HepG2 (cell line): ENCODE results near the gene KIF1B. TPM values are rescaled to one million over a fixed set of nuclear protein-coding genes. Genes with fewer than 3 reads are reported as not detected.
A peak's percentile ranks its signal among the peaks of the same experiment; 100 is the strongest.

Experiments
- KAT2B ChIP-seq: fragments of 150-350 bp; IDR thresholded peaks from 2 replicates; pipeline ENCODE4 v1.6.1; 2014; ENCODE audit warnings: low read depth, low read length, borderline replicate concordance
- KLF6 ChIP-seq: IDR thresholded peaks from 2 replicates; pipeline ENCODE4 v1.8.0; 2016; ENCODE audit warnings: missing biosample characterization, missing genetic modification reagents
- LCORL ChIP-seq, 2 experiments: fragments of 450-650 bp in 1 of 2; sonication (generic) in 1 of 2; formaldehyde crosslinking in 1 of 2; IDR thresholded peaks; 2 replicates each; pipeline versions ENCODE4 v1.5.0 to v1.6.1; 2017 to 2020; ENCODE audit warnings: antibody characterized with exemption in 1 of 2, missing genetic modification reagents in 1 of 2
- MBNL3 ChIP-seq: fragments of 250-450 bp; sonication (Bioruptor Pico); conservative IDR thresholded peaks from 2 replicates; pipeline ENCODE4 v1.8.0; 2022; ENCODE audit warnings: mild to moderate bottlenecking, inconsistent platforms
- RFX1 ChIP-seq: fragments of 450-650 bp; IDR thresholded peaks from 2 replicates; pipeline ENCODE4 v1.6.1; 2017
- SALL2 ChIP-seq: sonication (generic); formaldehyde crosslinking; IDR thresholded peaks from 2 replicates; pipeline ENCODE4 v1.8.1; 2023; ENCODE audit warnings: mild to moderate bottlenecking, missing genetic modification reagents, inconsistent platforms
- ZMYM2 ChIP-seq: sonication (generic); formaldehyde crosslinking; IDR thresholded peaks from 2 replicates; pipeline ENCODE4 v1.8.0; 2022; ENCODE audit warnings: mild to moderate bottlenecking, missing genetic modification reagents
- ZNF3 ChIP-seq: IDR thresholded peaks from 2 replicates; pipeline ENCODE4 v1.7.0; 2017; ENCODE audit warnings: inconsistent platforms
- ZNF33A ChIP-seq: sonication (generic); formaldehyde crosslinking; IDR thresholded peaks from 2 replicates; pipeline ENCODE4 v1.5.1; 2020; ENCODE audit warnings: missing genetic modification reagents, mild to moderate bottlenecking, moderate library complexity, borderline replicate concordance
- ZNF382 ChIP-seq: sonication (generic); formaldehyde crosslinking; IDR thresholded peaks from 2 replicates; pipeline ENCODE4 v1.5.0; 2020; ENCODE audit warnings: missing genetic modification reagents, mild to moderate bottlenecking, borderline replicate concordance
- ZNF562 ChIP-seq: sonication (generic); formaldehyde crosslinking; IDR thresholded peaks from 2 replicates; pipeline ENCODE4 v1.8.0; 2022; ENCODE audit warnings: missing genetic modification reagents, borderline replicate concordance
- ZNF567 ChIP-seq: sonication (generic); formaldehyde crosslinking; IDR thresholded peaks from 2 replicates; pipeline ENCODE4 v1.8.1; 2023; ENCODE audit warnings: mild to moderate bottlenecking, missing genetic modification reagents, borderline replicate concordance
- polyA plus RNA-seq, 8 experiments: library from polyadenylated mRNA; depleted of rRNA in 3 of 8; stranded (reverse) in 7 of 8; unstranded in 1 of 8; fragments of >200 nt; fragmentation: Illumina TruSeq in 4 of 8; extraction: Trizol in 4 of 8; gene quantifications; 2 replicates each; pipeline versions ENCODE4 v1.2.1 to v1.2.3, GENCODE V29; 2011 to 2016; ENCODE audit warnings: low read depth in 4 of 8, missing spikeins in 1 of 8, mixed read lengths in 1 of 8; ENCODE audit not compliant: insufficient read depth in 1 of 8
- total RNA-seq, 5 experiments: library from RNA; depleted of rRNA; stranded (reverse); fragments of >200 nt; fragmentation: Illumina TruSeq; extraction: Trizol; gene quantifications; 2 replicates each; pipeline ENCODE4 v1.2.3, GENCODE V29; 2016; ENCODE audit warnings: low read depth in 1 of 5
- TF ChIP-seq, protein P1 (sequence below): sonication (generic); formaldehyde crosslinking; IDR thresholded peaks from 2 replicates; pipeline ENCODE4 v1.4.0; 2020; ENCODE audit warnings: missing genetic modification reagents, borderline replicate concordance
- TF ChIP-seq, protein P2 (sequence below): sonication (generic); formaldehyde crosslinking; IDR thresholded peaks from 2 replicates; pipeline ENCODE4 v1.9.0; 2021; ENCODE audit warnings: missing genetic modification reagents, borderline replicate concordance
- TF ChIP-seq, protein P3 (sequence below): IDR thresholded peaks from 2 replicates; pipeline ENCODE4 v1.4.0; 2020; ENCODE audit warnings: mild to moderate bottlenecking, missing genetic modification reagents
- TF ChIP-seq, protein P4 (sequence below): sonication (generic); formaldehyde crosslinking; IDR thresholded peaks from 2 replicates; pipeline ENCODE4 v1.4.0; 2020; ENCODE audit warnings: missing genetic modification reagents
- TF ChIP-seq, protein P5 (sequence below): sonication (generic); formaldehyde crosslinking; IDR thresholded peaks from 2 replicates; pipeline ENCODE4 v1.4.0; 2020; ENCODE audit warnings: mild to moderate bottlenecking, missing genetic modification reagents
- TF ChIP-seq, protein P6 (sequence below): sonication (generic); formaldehyde crosslinking; IDR thresholded peaks from 2 replicates; pipeline ENCODE4 v1.5.0; 2020; ENCODE audit warnings: missing genetic modification reagents
- TF ChIP-seq, protein P7 (sequence below): sonication (generic); formaldehyde crosslinking; IDR thresholded peaks from 2 replicates; pipeline ENCODE4 v1.4.0; 2020; ENCODE audit warnings: missing genetic modification reagents, mild to moderate bottlenecking, borderline replicate concordance

KIF1B gene
- total and polyA plus RNA-seq, 2 of the 13 experiments (the other 11 are each of a cell fraction or from before 2014, with no cell fraction given): 26.7 to 32.5 TPM

DNA sequence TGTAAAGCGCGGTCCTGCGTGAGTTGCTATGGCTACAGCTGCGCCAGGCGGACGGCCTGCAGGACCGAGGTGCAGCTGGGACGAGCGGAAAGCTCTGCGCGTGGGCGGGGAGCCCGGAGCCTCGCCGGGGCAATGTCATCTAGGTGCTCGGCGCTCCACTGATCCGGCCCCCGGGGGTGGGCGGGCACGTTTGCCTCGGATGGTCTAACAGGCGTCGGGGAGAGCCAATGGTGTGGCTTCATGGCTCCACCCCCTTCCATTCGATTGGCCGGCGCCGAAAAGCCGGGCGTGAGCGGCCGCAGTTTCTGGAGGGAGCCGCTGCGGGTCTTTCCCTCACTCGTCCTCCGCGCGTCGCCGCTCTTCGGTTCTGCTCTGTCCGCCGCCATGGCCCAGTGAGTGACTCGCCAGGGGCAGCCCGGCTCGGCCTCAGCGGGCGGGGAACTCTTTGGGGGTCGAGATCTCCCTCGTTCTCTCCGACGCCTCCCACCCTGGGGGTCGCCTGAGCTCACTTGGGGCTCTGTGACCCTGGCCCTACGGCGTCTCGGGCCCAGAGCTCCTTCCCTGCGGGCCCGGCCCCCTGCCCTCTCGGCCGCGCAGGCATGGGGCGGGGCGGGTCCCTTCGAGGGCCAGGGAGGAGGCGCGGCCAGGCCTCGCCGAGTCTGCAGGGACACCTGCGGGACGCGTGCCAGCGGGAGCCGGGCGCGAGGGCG, 188.5 kb downstream of the KIF1B start, which contains the start of gene PGD (continued):
- no peak for TF ChIP-seq ZNF33A (CRISPR knock-in tag)
- TF ChIP-seq KAT2B: no peak
- TF ChIP-seq ZNF3: no peak
- TF ChIP-seq ZNF382 (CRISPR knock-in tag): no peak
- peak; percentile 38; the same call in 1 of the 2 replicates for TF ChIP-seq SALL2
- TF ChIP-seq, protein P1, sequence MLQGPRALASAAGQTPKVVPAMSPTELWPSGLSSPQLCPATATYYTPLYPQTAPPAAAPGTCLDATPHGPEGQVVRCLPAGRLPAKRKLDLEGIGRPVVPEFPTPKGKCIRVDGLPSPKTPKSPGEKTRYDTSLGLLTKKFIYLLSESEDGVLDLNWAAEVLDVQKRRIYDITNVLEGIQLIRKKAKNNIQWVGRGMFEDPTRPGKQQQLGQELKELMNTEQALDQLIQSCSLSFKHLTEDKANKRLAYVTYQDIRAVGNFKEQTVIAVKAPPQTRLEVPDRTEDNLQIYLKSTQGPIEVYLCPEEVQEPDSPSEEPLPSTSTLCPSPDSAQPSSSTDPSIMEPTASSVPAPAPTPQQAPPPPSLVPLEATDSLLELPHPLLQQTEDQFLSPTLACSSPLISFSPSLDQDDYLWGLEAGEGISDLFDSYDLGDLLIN (CRISPR knock-in tag): no peak
- TF ChIP-seq, protein P2, sequence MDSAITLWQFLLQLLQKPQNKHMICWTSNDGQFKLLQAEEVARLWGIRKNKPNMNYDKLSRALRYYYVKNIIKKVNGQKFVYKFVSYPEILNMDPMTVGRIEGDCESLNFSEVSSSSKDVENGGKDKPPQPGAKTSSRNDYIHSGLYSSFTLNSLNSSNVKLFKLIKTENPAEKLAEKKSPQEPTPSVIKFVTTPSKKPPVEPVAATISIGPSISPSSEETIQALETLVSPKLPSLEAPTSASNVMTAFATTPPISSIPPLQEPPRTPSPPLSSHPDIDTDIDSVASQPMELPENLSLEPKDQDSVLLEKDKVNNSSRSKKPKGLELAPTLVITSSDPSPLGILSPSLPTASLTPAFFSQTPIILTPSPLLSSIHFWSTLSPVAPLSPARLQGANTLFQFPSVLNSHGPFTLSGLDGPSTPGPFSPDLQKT (CRISPR knock-in tag): no peak
- TF ChIP-seq ZMYM2 (CRISPR knock-in tag): no peak
- peak; percentile 95 for TF ChIP-seq RFX1
- no peak for TF ChIP-seq MBNL3
- TF ChIP-seq, protein P3, sequence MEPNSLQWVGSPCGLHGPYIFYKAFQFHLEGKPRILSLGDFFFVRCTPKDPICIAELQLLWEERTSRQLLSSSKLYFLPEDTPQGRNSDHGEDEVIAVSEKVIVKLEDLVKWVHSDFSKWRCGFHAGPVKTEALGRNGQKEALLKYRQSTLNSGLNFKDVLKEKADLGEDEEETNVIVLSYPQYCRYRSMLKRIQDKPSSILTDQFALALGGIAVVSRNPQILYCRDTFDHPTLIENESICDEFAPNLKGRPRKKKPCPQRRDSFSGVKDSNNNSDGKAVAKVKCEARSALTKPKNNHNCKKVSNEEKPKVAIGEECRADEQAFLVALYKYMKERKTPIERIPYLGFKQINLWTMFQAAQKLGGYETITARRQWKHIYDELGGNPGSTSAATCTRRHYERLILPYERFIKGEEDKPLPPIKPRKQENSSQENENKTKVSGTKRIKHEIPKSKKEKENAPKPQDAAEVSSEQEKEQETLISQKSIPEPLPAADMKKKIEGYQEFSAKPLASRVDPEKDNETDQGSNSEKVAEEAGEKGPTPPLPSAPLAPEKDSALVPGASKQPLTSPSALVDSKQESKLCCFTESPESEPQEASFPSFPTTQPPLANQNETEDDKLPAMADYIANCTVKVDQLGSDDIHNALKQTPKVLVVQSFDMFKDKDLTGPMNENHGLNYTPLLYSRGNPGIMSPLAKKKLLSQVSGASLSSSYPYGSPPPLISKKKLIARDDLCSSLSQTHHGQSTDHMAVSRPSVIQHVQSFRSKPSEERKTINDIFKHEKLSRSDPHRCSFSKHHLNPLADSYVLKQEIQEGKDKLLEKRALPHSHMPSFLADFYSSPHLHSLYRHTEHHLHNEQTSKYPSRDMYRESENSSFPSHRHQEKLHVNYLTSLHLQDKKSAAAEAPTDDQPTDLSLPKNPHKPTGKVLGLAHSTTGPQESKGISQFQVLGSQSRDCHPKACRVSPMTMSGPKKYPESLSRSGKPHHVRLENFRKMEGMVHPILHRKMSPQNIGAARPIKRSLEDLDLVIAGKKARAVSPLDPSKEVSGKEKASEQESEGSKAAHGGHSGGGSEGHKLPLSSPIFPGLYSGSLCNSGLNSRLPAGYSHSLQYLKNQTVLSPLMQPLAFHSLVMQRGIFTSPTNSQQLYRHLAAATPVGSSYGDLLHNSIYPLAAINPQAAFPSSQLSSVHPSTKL: peak; percentile 37; the same call in 1 of the 2 replicates
- TF ChIP-seq, protein P4, sequence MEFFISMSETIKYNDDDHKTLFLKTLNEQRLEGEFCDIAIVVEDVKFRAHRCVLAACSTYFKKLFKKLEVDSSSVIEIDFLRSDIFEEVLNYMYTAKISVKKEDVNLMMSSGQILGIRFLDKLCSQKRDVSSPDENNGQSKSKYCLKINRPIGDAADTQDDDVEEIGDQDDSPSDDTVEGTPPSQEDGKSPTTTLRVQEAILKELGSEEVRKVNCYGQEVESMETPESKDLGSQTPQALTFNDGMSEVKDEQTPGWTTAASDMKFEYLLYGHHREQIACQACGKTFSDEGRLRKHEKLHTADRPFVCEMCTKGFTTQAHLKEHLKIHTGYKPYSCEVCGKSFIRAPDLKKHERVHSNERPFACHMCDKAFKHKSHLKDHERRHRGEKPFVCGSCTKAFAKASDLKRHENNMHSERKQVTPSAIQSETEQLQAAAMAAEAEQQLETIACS: peak; percentile 61
- TF ChIP-seq, protein P5, sequence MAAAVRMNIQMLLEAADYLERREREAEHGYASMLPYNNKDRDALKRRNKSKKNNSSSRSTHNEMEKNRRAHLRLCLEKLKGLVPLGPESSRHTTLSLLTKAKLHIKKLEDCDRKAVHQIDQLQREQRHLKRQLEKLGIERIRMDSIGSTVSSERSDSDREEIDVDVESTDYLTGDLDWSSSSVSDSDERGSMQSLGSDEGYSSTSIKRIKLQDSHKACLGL: peak; percentile 78
- TF ChIP-seq ZNF567 (CRISPR knock-in tag): 0 out of 2 replicates have a peak, but pooled peaks have one; percentile 81
- TF ChIP-seq, protein P6, sequence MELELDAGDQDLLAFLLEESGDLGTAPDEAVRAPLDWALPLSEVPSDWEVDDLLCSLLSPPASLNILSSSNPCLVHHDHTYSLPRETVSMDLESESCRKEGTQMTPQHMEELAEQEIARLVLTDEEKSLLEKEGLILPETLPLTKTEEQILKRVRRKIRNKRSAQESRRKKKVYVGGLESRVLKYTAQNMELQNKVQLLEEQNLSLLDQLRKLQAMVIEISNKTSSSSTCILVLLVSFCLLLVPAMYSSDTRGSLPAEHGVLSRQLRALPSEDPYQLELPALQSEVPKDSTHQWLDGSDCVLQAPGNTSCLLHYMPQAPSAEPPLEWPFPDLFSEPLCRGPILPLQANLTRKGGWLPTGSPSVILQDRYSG (CRISPR knock-in tag): peak; percentile 93
- no peak for TF ChIP-seq LCORL (IDR thresholded peaks at IDR 0.05)
- TF ChIP-seq LCORL (CRISPR knock-in tag; IDR thresholded peaks at IDR 0.05): peak; percentile 91
- TF ChIP-seq, protein P7, sequence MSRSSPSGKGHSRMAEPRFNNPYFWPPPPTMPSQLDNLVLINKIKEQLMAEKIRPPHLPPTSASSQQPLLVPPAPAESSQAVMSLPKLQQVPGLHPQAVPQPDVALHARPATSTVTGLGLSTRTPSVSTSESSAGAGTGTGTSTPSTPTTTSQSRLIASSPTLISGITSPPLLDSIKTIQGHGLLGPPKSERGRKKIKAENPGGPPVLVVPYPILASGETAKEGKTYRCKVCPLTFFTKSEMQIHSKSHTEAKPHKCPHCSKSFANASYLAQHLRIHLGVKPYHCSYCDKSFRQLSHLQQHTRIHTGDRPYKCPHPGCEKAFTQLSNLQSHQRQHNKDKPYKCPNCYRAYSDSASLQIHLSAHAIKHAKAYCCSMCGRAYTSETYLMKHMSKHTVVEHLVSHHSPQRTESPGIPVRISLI (CRISPR knock-in tag): no peak
- TF ChIP-seq KLF6 (CRISPR knock-in tag): peak; percentile 90
- no peak for TF ChIP-seq ZNF562 (CRISPR knock-in tag)
